ENCODE results near the gene PRR20C.
"Not testable (repeated sequence)": the region's sequence is repeated elsewhere in the genome, so short reads cannot be mapped to it uniquely, and the experiment has no call there.

Gene PRR20C

DNA sequence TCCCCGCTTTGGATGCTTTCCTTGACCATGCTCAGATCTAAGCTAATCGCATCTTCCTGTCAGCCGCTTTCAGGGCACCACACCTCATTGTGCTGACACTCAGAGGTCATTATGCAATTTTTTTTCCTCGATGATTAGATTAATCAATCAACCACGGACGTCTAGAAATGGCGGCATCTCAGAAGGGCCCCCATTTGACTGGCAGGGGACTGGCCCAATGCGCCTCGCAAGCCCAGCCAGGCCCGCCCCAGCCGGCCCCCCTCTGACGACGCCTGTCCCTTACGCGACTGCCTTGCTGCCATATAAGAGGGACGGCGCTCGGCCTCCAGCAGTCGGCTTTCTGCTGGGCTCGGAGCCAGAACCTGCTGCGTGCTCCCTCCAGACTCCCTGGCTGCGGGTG, at the start of gene PRR20C:
Gene PRR20C (plus strand): TSS at position 301 of the 400 bp plus-strand sequence. CDS start 387 bp downstream, outside the sequence.
- not testable (repeated sequence) for DNase-seq

DNA sequence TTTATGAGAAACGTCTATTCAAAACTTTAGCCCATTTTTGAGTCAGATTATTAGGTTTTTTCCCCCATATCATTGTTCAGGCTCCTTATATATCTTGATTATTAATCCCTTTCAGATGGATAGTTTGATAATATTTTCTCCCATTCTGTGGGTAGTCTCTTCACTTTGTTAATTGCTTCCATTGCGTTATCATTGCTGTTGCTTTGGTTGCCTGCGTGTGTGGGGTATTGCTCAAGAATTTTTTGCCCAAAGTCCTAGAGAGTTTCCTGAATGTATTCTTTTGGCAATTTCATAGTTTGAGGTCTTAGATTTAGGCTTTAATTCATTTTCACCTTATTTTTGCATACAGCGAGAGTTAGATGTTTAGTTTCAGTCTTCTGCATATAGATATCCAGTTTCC, 38.9 kb upstream of the PRR20C start:
- no peak for DNase-seq

DNA sequence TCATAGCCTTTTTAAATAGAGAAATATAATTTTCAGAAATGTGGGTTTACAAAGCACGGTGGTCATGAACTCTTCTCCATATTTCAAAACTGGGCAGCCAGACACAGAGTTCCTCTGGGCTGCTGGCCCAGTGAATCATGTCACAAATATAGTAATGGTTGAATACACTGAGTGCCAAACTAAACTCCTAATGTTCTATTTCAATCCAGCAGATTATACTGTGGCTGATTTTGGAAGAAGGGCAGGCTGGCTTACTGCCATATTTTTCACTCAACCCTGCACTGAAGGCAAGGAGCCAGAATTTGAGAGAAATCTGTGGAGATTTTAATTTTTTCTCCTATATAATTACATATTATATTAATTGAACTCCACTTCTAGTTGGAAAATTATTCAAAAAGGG, 30.2 kb upstream of the PRR20C start:
- no peak for DNase-seq

DNA sequence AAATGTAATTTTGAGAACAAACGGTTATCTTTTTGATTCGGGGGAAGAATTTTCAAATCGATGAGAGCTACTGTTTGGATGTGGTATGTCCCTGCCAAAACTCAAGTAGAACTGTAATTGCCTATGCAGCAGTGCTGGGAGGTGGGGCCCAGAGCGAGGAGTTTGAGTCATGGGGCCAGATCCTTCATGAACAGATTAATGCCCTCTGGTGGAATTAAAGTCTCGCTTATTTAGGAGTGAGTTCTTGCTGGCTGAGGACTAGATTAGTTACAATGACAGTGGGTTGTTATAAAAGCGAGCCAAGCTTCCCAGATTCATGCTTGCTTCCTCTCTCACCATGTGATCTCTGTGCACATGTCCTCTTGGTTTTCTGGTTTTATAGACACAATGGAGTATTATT, 25.0 kb upstream of the PRR20C start:
- no peak for DNase-seq

DNA sequence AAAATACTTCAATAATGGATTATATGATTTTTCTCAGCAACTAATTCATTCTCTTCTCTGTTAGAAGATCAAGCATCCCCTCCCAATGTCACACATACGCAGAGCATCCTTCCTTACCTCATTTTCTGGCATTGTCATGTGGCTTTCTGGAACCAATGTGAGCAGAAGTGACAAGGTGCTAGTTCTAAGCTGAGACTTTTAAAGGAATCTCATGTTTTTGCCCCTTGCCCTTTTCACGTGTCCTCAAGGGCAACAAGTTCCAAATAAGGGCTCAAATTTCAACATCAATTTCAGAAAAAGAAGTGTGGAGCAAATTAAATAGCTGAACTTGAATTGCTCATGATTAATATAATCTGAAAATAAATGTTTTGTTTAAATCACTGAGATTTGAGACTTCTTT, 17.8 kb upstream of the PRR20C start:
- no peak for DNase-seq

DNA sequence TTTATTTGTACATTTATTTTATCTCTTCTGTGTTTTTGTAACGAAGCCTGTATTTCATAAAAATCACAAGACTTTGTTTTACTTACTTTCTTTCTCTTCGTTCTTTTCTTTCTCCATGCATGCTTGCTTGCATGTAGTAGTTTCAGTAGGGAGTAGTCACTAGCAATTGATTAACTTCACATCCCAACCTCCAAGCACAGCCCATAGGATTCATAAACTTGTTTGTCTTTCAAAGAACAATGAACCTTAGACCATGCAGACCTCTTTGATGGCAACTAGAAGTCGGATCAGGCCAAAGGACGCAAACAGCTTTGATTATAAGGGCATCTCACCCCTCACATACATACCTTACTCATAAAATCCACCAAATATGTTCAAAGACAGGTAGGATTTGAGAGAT, 16.3 kb upstream of the PRR20C start:
- DNase-seq = no peak

DNA sequence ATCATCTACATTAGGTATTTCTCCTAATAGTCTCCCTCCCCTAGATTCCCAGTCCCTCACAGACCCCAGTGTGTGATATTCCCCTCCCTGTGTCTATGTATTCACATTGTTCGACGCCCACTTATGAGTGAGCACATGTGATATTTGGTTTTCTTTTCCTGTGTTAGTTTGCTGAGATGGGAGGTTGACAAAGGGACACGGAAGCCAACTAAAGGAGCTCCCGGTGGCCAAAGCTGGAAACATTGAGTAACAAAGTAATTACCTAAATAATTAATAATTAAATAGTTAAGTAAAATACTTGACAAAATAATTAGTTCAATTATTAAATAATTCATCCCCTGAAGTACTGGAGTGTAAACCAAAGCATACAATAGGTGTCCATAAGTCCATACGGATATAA, 14.9 kb upstream of the PRR20C start:
- no peak for DNase-seq

DNA sequence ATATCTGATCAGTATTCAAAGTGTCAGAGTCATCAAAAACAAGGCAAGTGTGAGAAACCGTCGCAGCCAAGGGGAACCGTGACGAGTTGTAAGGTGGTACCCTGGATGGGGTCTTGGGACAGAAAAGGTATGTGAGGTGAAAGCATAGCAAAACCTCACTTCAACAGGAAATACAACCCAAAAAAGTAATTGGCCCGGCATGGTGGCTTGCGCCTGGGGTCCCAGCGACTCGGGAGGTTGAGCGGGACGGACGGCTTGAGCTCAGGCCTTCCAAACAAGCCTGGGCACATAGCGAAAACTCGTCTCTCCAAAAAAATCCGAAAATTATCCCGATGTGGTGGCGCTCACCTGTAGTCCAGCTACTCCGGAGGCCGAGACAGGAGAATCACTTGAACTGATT, 14.1 kb upstream of the PRR20C start:
- DNase-seq = not testable (repeated sequence)

DNA sequence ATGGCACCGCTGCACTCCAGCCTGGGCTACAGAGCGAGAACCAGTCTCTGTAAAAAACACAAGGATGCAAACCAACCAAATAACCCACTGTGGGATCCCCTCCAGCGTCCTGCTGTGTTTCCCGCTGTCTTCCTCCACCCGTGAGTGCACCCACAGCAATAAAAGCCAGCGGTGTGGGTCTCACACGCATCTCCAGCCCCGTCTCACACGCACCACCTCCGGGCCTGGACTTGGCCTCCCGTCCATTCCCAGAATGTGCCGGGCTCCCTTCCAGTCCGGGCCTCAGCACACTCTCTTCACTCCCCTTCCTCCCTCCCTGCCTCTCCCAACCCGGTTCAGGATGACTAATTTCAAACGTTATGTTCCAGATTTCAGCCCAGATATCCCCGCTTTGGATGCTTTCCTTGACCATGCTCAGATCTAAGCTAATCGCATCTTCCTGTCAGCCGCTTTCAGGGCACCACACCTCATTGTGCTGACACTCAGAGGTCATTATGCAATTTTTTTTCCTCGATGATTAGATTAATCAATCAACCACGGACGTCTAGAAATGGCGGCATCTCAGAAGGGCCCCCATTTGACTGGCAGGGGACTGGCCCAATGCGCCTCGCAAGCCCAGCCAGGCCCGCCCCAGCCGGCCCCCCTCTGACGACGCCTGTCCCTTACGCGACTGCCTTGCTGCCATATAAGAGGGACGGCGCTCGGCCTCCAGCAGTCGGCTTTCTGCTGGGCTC, 13.5 kb upstream of the PRR20C start, which contains the start of gene PRR20A:
Gene PRR20A (plus strand): TSS at position 684 of the 734 bp plus-strand sequence. CDS start 387 bp downstream, outside the sequence.
- DNase-seq = not testable (repeated sequence)

DNA sequence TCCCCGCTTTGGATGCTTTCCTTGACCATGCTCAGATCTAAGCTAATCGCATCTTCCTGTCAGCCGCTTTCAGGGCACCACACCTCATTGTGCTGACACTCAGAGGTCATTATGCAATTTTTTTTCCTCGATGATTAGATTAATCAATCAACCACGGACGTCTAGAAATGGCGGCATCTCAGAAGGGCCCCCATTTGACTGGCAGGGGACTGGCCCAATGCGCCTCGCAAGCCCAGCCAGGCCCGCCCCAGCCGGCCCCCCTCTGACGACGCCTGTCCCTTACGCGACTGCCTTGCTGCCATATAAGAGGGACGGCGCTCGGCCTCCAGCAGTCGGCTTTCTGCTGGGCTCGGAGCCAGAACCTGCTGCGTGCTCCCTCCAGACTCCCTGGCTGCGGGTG, 6.7 kb upstream of the PRR20C start, which contains the start of gene PRR20B:
Gene PRR20B (plus strand): TSS at position 301 of the 400 bp plus-strand sequence. CDS start 387 bp downstream, outside the sequence.
- DNase-seq = not testable (repeated sequence)

DNA sequence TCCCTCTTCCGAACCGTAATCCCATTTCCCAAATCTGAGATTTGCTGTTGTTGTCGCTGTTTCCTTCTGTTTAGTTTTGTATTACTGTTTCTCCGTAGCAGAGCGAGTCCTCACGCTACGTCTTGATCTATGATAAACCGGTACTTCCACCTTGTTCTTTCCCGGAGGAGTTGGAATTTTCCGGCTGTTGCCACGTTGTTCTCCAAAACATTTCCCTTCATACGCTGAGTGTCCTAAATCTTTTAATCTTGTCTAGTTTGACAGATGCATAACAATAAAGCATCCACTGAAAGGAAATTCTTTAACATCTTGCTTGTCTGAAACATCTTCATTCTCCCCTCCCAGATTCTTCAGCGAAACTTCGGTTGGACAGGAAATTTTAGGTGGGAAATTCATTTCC, 5.8 kb upstream of the PRR20C start:
- not testable (repeated sequence) for DNase-seq

DNA sequence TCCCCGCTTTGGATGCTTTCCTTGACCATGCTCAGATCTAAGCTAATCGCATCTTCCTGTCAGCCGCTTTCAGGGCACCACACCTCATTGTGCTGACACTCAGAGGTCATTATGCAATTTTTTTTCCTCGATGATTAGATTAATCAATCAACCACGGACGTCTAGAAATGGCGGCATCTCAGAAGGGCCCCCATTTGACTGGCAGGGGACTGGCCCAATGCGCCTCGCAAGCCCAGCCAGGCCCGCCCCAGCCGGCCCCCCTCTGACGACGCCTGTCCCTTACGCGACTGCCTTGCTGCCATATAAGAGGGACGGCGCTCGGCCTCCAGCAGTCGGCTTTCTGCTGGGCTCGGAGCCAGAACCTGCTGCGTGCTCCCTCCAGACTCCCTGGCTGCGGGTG, 6.5 kb downstream of the PRR20C start, which contains the start of gene PRR20D:
Gene PRR20D (plus strand): TSS at position 301 of the 400 bp plus-strand sequence. CDS start 387 bp downstream, outside the sequence.
- DNase-seq = not testable (repeated sequence)

DNA sequence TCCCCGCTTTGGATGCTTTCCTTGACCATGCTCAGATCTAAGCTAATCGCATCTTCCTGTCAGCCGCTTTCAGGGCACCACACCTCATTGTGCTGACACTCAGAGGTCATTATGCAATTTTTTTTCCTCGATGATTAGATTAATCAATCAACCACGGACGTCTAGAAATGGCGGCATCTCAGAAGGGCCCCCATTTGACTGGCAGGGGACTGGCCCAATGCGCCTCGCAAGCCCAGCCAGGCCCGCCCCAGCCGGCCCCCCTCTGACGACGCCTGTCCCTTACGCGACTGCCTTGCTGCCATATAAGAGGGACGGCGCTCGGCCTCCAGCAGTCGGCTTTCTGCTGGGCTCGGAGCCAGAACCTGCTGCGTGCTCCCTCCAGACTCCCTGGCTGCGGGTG, 13.0 kb downstream of the PRR20C start, which contains the start of gene PRR20E:
Gene PRR20E (plus strand): TSS at position 301 of the 400 bp plus-strand sequence. CDS start 387 bp downstream, outside the sequence.
- not testable (repeated sequence) for DNase-seq

DNA sequence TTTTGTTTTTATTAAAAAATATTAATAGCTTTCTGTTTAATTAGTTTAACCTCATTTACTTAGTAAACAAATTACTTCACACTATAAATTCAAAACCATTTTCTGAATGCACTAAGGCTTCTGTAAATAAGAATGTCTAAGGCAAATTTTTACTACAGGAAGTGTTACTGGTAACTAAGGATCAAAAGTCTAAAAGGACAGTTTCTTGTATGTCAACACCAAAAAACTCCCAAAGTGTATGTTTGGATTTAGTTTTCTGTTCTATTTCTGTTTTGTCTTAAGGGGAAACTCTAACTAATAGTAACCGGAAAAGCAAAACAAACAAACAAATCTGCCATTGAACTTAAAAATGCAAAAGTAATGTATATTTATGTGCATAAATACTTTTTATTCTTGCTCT, 37.8 kb downstream of the PRR20C start:
- no peak for DNase-seq

Measured in activated CD4-positive, CD25-positive, alpha-beta regulatory T cell treated with anti-CD3 and anti-CD28 coated beads, Interleukin-2, amount 50 U/mL, for 72 hours (primary cell).